PC-3 (cell line): Measurements from ENCODE around the gene CLEC16A.

Experiments used
- EZH2phosphoT487 ChIP-seq: fragments of 300-600 bp; sonication (generic); IDR thresholded peaks from 2 replicates; pipeline ENCODE4 v1.6.1; 2018; ENCODE audit warnings: mild to moderate bottlenecking, antibody characterized with exemption, low read length, borderline replicate concordance
- TF ChIP-seq, protein P1 (sequence below): fragments of 300-600 bp; sonication (generic); conservative IDR thresholded peaks from 2 replicates; pipeline ENCODE4 v1.5.1; 2017; ENCODE audit warnings: antibody characterized with exemption, low read depth, mild to moderate bottlenecking, low read length

DNA sequence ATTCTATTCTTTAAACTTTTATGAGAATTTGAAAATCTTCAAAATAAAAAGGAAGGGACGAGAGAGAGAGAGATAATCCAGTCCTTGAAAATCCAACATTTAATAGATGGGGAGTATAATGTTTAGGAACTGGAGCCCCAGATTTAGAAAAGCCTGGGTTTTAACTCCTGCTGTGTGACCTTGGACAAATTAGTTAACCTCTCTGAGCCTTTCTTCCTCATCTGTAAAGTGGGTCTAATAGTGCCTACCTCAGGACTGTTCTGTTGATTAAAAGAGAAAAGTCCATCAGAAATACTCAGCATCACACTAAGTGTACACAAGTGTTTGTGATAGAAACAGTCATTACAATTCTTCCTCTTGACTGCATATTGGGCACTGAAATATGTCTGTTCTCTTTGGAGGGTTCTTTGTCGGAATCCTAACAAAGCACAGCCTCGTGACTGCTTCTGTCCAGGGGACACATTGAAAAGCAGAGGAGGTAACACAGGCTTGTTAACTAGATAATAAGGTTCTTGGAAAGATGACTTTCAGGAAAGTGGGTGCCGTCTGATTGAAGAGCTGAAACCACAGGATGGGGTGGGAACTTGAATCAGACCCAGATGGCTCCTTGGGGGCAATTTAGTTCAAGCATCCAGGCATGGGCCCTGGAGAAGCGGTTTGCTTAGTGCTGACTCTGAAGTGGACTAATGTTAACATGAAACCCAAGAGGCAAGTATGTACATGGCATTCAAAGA, 128.2 kb downstream of the CLEC16A start:
- TF ChIP-seq, protein P1, sequence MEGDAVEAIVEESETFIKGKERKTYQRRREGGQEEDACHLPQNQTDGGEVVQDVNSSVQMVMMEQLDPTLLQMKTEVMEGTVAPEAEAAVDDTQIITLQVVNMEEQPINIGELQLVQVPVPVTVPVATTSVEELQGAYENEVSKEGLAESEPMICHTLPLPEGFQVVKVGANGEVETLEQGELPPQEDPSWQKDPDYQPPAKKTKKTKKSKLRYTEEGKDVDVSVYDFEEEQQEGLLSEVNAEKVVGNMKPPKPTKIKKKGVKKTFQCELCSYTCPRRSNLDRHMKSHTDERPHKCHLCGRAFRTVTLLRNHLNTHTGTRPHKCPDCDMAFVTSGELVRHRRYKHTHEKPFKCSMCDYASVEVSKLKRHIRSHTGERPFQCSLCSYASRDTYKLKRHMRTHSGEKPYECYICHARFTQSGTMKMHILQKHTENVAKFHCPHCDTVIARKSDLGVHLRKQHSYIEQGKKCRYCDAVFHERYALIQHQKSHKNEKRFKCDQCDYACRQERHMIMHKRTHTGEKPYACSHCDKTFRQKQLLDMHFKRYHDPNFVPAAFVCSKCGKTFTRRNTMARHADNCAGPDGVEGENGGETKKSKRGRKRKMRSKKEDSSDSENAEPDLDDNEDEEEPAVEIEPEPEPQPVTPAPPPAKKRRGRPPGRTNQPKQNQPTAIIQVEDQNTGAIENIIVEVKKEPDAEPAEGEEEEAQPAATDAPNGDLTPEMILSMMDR: no peak
- TF ChIP-seq EZH2phosphoT487: no peak
